Activated CD4-positive, alpha-beta T cell treated with anti-CD3 and anti-CD28 coated beads for 1 hour (primary cell): Measurements from ENCODE around the gene CNPPD1.
A peak's percentile ranks its signal among the peaks of the same experiment; 100 is the strongest.

Source experiments
- DNase-seq: peaks from one replicate; pipeline ENCODE4 v3.0.0-alpha.2; 2020

CNPPD1 gene

DNA sequence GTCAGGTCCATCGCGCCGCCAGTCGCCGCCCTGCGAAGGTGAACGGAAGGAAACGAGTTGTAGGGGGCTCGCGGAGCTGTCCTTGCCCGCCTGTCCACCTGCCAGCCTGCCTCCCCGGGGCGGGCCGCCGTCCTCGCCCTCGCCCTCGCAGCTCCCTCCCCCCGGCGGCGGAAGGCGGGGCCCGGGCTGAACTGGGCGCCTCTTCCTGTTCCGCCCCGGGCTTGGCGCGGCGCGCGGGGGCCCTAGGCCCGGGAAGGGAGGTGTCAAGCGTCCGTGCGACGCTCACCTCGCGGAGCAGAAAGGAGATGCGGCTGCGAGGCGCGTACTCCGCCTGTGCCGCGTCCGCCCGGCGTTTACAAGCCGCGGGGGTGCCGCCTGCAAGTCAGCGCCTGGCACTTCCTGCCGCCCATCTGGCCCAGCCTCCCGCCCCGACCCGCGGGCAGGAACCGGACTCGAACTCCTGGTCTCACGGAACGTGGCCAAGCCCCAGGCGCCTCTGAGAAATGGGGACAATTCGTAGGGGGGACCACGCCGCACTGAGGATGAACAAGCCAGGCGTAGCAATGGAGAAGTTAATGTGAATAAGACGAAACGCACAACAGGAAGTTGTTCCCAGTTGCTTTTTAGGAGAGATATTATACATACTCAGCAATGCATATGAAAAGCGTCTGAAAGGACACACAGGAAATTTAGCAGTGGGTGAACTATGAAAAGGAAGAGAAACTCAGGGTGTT is at the start of gene CNPPD1:
Gene CNPPD1 (minus strand): TSS at position 108 of the 734 bp plus-strand sequence. CDS start 97 bp downstream, at position 11.
- DNase-seq = peak; percentile 76

DNA sequence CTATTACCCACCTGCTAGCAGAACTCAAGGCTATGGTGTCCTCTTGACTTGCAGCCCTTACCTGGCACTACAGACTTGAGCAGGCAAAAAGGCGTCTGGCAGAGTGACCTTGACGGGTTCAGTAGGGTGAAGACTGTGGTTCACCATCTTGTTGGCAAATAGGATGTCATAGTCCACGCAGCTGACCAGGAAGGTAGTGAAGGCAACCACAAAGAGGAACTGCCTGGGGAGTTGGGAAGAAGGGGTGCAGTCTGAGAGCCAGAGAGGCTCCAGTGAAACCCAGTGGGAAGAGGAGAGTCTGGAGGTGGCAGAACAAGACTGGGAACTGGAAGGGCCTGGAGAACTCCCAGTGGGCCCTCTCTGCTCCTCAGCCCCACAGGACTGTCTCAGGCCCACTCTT is 48.6 kb upstream of the CNPPD1 start:
- no peak for DNase-seq

DNA sequence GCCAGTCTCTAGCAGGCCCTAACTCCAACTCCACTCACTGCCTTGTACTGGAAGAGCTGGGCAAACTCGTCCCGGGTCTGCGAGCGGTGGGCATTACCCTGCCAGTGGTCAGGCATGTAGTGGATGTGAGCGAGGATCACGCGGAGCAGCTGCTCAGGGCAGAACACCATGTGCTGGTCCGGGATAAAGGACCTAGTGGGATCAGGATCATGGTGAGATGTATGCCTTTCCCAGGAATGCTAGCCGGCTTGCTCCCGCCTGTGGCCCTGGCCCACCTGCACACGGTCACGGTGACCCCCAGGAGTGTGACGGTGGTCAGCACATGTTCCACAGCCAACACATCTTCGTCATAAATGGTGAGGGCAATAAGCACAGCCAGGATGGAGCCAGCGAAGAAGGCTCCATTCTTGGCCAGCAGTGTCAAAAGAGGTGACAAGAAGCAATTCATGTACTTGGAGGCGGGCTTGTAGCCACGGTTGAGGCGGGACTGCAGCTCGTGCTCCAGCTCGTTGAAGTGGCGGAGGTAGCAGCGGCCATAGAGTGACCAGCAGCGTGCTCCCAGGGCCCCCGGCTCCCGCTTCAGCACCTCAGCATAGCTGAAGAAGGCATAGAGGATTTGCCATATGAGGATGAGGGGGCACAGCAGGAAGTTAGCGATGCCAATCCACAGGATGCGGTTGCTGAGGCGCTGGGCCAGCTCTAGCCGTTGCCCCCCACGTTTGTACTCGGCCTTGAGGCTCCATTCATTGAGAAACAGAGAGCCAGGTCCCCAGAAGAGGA is 47.3 kb upstream of the CNPPD1 start:
- no peak for DNase-seq

DNA sequence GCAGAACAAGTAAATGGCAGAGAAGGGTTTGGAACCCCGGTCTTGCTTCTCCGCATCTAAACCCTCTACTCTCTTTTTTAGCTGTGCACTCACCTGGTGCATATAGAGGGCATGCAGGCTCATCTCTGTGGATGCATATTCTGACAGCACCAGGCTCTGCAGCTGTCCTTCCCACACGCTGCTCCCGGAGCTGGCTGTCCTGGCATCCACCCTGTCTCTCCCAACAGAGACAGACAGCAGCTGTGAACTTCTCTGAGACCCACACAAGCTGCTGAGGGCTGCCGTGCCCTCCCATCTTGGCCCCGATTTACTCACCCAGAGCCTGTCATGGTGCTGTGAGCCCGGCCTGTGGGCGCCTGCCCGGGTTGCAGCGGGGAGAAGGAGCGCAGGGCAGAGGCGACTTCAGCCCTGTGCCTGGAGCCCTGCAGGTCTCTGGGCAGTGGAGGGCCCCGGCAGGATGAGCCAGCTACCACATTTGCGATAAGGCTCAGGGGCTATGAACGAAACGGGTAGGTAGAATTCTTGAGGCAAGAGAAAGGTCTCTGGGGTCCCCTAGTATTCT is 45.3 kb upstream of the CNPPD1 start:
- no peak for DNase-seq

DNA sequence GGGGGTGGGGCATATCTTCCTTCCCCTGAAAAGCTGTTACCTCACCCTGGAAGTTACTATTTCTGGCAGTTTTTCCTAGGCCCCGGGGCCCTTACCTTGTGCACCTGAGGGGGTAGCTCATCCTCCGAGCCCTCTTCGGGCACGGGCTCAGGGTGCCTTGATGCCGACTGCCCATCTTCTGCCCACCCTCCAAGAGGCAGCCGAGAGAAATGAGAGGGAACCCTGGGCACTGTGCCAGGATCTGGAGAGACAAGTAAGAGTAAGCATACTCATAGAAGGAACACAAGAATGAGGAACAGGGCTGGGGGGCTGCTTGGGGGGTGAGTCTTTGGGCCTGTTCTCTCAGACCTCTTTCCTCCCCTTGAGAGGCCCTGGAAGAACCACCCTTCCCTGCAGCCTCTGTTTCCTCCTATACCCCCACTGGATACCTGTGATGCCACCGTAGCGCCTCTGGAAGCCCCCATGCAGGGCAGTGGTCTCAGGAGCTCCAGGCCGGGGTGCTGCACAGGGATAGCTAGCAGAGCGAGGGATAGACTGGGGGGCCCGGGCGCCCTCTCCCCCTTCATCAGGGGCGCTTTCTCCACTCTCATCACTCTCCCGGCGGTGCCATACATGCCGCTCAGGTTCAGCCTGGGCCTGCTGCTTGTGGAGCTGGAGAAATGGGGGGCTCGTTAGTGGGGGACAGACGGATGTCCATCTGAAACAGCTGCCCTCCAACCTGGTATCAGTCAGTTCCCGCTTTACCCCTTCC is 44.1 kb upstream of the CNPPD1 start:
- DNase-seq = no peak

DNA sequence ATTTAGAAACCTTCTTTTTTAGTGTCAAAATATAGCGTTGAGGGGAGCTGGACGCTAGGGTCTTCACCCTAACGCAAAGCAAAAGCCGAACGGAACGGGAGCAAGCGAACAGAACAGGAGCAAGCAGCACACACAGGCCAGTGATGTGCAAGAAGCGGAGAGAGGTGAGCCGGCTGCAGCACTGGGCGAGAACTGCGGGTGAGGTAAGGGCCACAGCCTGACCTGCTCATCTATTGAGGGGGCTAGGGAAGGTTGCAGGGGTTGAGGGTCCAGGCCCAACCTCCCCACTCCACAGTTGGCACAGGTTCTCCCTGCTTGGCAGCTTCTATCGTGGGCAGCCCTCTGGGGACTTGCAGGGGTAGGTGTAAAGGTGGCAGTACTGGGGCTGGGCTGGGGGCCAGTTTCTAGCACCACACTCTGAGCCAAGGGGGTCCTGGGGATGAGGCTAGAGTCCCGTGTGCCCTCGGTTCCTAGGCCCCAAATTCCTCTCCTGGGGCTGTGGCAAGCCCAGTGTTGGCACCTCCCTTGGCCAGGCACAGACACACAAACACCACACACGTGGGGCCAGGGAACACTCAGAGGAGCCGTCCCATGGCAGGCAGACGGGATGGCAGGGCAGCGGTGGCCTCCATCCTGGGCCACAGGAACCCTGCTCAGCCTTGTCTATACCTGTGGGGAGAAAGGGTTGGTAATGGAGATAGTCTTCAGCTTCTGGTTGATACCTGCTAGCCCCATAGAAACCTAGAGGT is 43.2 kb upstream of the CNPPD1 start:
- no peak for DNase-seq

DNA sequence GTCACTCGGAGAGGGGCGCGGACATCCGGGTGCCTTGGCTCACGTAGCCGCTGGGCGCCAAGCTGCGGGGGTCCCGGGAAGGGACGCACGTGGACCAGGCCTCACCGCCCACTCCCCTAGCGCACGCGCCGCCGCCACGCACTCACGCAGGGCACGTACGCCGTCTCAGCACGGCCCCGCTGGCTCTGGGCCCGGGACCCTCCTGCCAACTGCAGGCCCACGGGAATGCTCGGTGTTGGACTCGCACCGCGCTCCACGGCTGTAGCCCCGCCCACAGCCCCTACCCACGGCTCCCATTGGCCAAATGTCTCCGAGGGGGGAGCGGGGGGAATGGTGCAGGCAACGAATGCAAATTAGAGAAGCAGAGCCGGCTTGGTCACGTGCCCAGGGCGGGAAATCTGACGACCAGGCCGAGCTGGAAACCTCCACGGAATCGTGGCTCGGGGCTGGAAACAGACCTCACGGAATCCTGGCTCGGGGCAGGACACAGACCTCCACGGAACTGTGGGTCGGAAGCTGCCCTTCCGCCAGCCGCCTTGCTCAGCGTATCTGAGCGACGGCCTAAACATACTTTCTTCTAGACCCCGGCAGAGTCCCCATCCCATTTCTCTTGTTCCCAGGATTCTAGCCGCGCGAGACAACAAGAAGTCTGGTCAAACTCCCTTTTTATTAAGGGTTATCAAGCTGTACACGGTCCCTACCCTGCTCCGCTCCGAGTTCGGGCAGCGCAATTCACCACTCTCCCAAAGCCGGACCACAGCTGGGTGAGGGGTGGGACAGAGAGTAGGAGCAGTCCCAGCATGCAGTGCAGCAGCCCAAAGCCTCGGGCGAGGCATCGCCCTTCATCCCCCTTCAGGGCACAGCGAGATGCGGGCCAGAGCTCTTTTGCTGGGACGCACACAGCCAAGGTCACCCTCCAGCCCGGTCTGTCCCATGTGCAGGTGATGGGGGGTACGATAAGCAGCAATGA is 42.3 kb upstream of the CNPPD1 start, which contains the start of gene ABCB6:
Gene ABCB6 (minus strand): TSS at position 227 of the 970 bp plus-strand sequence. CDS start 285 bp downstream, outside the sequence.
- peak; percentile 79 for DNase-seq

DNA sequence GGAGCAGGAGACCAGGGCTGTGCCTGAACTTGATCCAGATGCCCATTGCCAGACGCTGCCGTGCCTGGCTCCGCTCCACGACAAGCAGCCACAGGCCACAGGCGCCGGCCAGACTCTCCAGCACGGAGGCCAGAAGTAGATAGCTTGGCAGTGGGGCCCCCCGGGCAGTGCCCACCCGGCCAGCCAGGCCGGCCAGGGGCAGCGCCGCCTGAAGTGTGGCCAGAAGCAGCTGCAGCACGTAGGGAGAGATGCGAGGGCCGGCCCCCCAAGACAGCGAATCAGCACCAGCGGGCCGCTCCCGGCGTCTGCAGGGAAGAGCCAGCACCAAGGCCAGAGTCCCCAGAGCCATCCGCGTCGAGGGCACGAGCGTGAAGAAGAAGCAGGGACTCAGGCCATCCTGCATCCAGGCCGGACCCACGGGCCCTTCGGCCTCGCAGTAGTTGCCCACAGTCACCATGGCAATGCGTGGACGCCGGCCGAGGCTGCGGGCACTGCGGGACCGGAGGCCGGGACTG is 41.5 kb upstream of the CNPPD1 start:
- no peak for DNase-seq

DNA sequence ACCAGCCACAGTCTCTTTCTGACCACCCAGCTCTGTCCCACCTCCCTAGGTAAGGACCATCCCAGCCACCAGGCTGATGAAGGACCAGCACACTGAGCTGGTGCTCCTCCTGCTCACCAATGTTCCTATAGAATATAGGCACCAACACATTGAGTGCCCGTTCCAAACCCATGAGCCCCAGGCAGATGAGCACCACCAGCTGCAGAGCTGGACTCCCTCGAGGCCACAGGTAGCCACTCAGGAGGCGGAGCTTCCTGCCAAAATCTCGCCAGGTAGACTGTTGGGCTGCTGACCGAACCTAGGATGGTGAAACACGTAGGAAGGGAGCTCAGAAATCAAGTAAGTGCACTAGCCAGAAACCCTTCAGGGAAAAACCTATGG is 39.8 kb upstream of the CNPPD1 start:
- DNase-seq = no peak

DNA sequence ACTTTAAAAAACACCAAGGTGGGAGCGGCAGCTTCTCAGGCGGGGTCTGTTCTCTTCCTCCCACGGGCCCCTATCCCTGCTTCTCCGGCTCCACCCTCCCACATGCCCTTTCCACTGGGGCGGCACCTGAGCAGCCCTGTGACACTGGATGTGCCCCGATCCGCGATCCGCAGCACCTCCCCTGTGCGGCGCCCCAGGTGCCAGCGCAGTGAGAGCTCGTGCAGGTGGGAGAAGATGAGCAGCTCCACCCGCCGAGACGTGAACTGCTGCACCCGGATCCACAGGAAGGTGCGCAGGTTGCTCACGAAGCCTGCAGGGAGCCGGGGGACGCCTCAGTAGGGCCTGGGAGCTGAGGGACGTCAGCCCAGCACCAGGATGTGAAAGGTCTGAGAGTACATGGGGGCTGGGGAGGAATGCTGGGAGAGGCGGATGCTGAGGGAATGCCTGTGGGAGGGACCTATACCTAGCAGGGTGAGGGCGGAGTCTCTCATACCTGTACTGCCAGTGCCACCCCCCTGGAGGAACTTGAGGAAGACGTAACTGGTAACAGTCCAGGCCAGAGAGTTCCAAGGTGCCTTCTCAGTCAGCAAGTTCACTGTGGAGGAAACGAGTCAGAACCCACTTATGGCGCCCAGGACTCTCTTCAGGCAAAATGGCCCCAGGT is 39.3 kb upstream of the CNPPD1 start:
- no peak for DNase-seq

DNA sequence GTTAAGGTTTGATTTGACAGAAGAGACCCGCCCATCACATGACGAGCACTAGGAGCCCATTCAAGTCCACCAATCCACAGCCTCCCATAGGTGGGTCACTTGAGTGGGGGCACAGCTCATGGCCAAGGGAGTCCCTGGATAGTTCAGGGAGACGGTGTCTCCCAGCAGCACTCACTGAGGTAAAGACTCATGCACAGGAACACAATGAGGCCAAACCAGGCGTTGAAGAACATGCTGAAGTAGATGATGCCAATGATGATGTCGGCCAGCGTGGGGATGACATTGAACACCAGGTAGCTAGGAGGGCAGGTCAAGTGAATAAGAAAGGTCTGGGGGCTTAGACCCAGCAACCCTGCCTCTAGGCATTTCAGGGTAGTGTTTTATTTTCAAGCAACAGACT is 38.1 kb upstream of the CNPPD1 start:
- DNase-seq = no peak

DNA sequence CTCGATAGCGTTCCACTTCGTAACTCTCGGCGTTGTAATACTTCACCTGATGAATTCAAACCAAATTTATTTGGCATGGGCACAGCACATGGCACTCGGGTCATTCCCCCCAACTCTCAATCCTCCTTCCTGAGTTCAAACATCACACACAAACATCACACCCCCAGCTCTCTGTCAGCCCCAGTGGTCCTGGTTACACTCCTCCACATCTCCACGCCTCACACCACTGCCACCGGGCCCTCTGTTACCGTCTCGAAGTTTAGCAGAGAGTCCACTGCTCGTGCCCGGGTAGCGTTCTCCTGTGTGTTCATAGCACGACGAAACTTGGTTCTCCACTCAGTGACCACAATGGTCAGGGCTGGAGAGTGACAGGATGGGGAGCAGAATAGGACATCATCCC is 37.4 kb upstream of the CNPPD1 start:
- no peak for DNase-seq

DNA sequence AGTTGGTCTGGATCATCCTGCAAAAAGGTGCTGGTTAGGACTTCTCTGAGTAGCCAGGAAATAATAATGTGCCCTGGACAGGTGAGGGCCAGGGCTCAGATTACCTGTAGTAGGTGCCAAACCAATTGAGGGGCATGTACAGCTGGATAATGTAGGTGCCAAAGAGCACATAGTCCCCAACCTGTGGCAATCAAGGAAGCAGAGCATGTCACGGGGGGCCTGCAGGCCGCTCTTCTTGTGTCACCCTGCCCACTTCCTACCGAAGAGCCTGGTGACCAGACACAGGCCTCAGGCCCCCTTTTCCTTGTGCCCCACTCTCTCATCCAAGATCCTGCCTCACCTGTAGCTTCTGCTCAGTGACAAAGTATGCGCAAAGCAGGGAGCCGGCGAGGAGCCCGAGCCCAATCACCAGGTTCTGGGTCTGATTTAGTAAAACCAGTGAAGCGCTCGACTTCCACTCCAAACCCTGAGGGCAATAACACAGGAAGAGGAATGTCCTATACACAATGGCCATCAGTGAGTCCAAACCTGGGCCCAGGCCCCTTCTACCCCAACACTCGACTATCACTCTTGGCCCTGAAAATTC is 36.9 kb upstream of the CNPPD1 start:
- DNase-seq = no peak

DNA sequence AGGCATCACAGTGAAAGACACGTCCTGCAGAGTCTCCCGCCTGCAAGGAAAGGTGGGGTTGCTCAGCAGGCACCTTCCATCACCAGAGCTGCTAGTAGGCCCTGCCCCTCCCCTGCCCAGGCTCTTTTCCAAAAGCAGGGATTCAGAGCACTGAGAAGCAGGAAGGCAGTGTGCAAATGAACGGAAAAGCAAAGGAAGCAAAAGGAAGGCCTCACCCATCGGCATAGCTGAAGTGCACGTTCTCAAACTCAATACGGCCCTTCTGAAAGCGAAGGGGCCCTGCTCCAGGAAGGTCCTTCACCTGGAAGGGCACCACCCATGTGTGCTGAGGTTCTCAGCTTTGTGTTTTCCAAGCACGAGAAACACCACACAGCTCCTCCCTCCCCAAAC is 36.3 kb upstream of the CNPPD1 start:
- DNase-seq = no peak

DNA sequence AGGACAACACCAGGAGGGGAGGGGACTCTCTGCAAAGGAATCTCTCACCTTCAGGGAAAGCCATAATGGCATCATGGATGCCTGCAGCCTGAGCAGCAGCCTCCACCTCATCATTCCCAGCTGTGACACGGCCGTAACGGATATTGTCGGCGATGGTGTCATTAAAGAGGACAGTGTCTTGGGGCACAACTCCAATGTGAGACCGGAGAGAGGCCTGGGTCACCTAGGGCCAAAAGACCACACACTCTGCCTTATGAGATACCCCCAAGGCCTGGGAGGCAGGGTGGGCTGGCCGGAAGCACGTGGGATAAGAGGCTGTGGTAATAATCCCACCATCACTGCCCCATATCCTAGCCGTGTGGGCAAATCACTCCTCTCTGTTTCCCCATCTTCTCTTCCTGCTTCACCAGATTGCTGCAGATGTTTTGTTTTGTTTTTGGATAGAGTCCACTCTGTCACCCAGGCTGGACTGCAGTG is 34.2 kb upstream of the CNPPD1 start:
- DNase-seq = no peak

DNA sequence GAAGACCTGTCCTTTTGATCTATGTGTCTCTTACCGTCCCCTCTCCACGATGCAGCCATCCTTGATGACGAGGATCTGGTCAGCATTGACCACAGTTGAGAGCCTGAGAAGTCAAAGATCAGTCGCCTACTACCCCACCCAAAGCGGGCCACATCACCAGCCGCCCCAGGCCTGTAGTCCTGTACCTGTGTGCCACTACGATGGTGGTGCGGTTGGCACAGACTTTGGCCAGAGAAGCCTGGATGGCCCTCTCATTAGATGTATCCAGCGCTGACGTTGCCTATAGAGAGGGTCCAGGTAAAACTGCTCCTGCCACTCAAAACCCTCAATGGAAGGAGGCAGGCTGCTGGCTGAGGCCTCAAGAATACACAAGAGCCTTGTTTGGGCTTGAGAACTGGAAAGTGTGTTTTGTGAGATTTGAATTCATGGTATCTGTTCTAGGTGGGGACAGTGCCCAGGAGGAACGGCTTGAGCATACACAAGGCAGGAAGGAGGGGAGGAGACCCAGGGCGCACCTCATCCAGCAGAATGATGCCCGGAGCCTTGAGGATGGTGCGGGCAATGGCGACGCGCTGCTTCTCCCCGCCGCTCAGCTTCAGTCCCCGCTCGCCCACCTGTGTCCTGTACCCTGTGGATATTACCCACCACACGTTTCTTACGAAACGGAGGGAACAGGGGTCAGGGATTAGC is 33.6 kb upstream of the CNPPD1 start:
- no peak for DNase-seq

DNA sequence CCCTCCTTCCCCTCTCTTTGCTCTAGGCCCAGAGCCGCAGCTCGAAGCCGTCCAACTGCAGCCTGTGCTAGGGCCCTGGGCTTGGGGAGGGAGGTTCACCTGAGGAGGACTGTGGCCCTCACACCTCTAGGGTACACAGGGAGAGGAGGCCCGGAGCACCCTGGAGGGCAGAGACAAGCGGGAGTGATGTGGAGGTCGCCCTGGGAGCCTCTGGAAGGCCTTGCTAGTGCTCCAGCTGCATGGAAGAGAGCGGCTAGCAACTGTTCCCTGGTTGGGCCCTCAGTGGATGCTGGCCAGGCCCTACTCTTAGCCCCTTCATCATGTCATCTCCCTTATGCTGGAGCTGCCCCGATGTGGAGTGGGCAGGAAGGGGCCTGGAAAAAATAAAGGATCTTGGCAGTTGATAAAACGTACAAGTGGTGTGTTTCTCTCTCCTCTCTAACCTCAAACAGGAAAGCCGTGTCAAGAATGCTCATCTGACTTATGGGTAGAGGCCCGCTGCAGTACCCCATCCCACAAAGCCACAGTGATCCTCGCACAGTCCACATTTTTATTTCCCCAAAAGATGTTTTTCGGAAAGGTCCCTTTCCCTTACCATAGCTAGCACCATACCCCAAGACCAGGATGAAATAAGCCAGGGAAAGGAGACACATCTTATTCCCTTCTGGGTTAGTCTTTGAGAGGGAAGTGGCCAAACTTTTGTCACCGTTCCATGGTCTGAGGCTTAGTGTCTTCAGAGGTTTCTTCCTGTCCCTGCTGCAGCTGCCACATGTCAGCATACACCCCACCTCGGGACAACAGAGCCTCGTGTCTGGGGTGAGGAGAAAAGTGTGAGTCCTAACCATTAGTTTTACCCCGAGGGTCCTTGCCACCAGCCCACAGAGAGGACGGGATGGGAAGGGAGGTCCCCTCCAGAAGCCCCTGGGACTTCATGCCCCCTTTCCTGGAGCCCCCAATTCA is 32.8 kb upstream of the CNPPD1 start:
- DNase-seq = no peak
